ENCODE results near the gene CD200R1. TPM values are rescaled to one million over a fixed set of nuclear protein-coding genes. Genes with fewer than 3 reads are reported as not detected.

The CD200R1 gene, protein sequence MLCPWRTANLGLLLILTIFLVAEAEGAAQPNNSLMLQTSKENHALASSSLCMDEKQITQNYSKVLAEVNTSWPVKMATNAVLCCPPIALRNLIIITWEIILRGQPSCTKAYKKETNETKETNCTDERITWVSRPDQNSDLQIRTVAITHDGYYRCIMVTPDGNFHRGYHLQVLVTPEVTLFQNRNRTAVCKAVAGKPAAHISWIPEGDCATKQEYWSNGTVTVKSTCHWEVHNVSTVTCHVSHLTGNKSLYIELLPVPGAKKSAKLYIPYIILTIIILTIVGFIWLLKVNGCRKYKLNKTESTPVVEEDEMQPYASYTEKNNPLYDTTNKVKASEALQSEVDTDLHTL
- 0.18 TPM in 1 of 2 replicates, not detected in the other for total RNA-seq (2014; rRNA removed; shearing (Covaris generic))
- 0.17 and 0.25 TPM in 2 replicates for total RNA-seq (2022)
- Bru-seq, nascent RNA, result percentile 21 among the genes with signal in this experiment
- percentile 14 among the genes with signal in this experiment for BruChase-seq, experiment 1, labeled RNA remaining after a 6-hour chase
- percentile 21 among the genes with signal in this experiment for BruChase-seq, experiment 2, labeled RNA remaining after a 2-hour chase
- long read RNA-seq, result 0 reads

DNA sequence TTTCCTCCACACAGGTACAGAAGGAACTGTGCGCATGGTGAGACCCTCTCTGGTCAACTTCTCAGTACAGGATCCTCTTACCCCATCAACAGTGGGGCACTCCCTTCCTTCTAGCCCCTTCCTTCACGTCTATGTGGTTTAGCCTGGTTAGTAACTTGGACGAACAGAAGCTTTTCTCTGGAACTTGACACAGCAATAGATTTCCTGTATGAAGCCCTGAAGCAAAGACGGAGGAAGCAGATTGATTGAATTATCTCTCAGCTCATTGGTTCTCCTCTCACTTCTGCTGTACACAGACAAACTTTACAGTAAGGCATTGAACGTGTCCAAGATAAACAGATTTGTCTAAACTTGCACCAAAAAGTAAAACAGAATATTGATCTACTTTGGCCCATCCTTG, at the start of gene CD200R1:
Gene CD200R1, minus strand, starts transcription at position 210 of the 400 bp plus-strand sequence. CDS start 246 bp downstream, outside the sequence.
- DNase-seq (ENCODE audit: low spot score), result no peak

GRCh38 chr3:113021471-113021870, 46.6 kb upstream of the CD200R1 start:
- H3K27ac ChIP-seq (ENCODE audit: low read depth, low read length, poor library complexity, severe bottlenecking), result no peak overlapping the region
- H3K9me2 ChIP-seq (ENCODE audit: insufficient read depth, low read length), result no peaks in the 10 kb centered on the region
- ChIA-PET CTCF (ENCODE audit: unreplicated experiment) (no interaction called here), POLR2A (interaction anchor here (1.1 to 5.0 kb wide), 2 partner anchors 30 to 37 kb away, joined by 3 to 33 read pairs; partner anchors contain the start of gene GTPBP8)
- H3K9me3 ChIP-seq (ENCODE audit: low read length), result no peaks in the 10 kb centered on the region
- no peaks in the 10 kb centered on the region for H4K20me1 ChIP-seq (ENCODE audit: insufficient read depth, low read length)
- peaks cover 26% of the 10 kb centered on the region for H3K4me1 ChIP-seq (ENCODE audit: insufficient read depth, low read length, poor library complexity, severe bottlenecking)
- no peak for TF ChIP-seq EZH2phosphoT487 (IDR thresholded peaks at IDR 0.05; ENCODE audit: borderline replicate concordance, low read depth, low read length)
- TF ChIP-seq, protein P1, sequence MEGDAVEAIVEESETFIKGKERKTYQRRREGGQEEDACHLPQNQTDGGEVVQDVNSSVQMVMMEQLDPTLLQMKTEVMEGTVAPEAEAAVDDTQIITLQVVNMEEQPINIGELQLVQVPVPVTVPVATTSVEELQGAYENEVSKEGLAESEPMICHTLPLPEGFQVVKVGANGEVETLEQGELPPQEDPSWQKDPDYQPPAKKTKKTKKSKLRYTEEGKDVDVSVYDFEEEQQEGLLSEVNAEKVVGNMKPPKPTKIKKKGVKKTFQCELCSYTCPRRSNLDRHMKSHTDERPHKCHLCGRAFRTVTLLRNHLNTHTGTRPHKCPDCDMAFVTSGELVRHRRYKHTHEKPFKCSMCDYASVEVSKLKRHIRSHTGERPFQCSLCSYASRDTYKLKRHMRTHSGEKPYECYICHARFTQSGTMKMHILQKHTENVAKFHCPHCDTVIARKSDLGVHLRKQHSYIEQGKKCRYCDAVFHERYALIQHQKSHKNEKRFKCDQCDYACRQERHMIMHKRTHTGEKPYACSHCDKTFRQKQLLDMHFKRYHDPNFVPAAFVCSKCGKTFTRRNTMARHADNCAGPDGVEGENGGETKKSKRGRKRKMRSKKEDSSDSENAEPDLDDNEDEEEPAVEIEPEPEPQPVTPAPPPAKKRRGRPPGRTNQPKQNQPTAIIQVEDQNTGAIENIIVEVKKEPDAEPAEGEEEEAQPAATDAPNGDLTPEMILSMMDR (conservative IDR thresholded peaks at IDR 0.05; ENCODE audit: low read length), result no peak
- H3K4me3 ChIP-seq (ENCODE audit: low read depth, low read length, poor library complexity, severe bottlenecking), result no peak overlapping the region
- peaks cover 10% of the 10 kb centered on the region for H3K36me3 ChIP-seq (ENCODE audit: insufficient read depth, low read length)
- DNase-seq (ENCODE audit: low spot score), result no peak
- peaks cover 36% of the 10 kb centered on the region for H3K79me2 ChIP-seq (ENCODE audit: insufficient read depth, low read depth, low read length)
- no peak overlapping the region for H3K4me2 ChIP-seq (ENCODE audit: low read length)
- no peak overlapping the region for H2AFZ ChIP-seq (ENCODE audit: low read length)
- BruUV-seq (replicated peaks), result no TSS peak
- intact Hi-C loops (cut with micrococcal nuclease; ENCODE audit: unreplicated experiment), result no loop called here

More for the DNA sequence above, at the start of gene CD200R1:
- Histone ChIP-seq H3K36me3 (ENCODE audit: insufficient read depth, low read length) (no peaks in the 10 kb centered on the region), H3K9me2 (ENCODE audit: insufficient read depth, low read length) (no peaks in the 10 kb centered on the region), H3K27ac (ENCODE audit: low read depth, low read length, poor library complexity, severe bottlenecking) (no peak within 1 kb of the TSS), H3K4me3 (ENCODE audit: low read depth, low read length, poor library complexity, severe bottlenecking) (no peak within 1 kb of the TSS), H3K79me2 (ENCODE audit: insufficient read depth, low read depth, low read length) (no peaks in the 10 kb centered on the region), H3K9me3 (ENCODE audit: low read length) (no peaks in the 10 kb centered on the region), H3K4me2 (ENCODE audit: low read length) (peak within 1 kb of the TSS; percentile 33; the same call in 1 of the 2 replicates), H2AFZ (ENCODE audit: low read length) (peak within 1 kb of the TSS; percentile 73), H3K4me1 (ENCODE audit: insufficient read depth, low read length, poor library complexity, severe bottlenecking) (peaks cover 13% of the 10 kb centered on the region), H4K20me1 (ENCODE audit: insufficient read depth, low read length) (no peaks in the 10 kb centered on the region)
- POLR2A ChIA-PET, result interaction anchor here (0.9 to 1.6 kb wide), 3 partner anchors 151 to 240 kb away, joined by 3 to 4 read pairs (median 3); no protein-coding TSS in a partner anchor
- CTCF ChIA-PET (ENCODE audit: unreplicated experiment), result no interaction called here
- no TSS peak for BruUV-seq (replicated peaks)
- TF ChIP-seq, protein P1 (conservative IDR thresholded peaks at IDR 0.05; ENCODE audit: low read length), result no peak
- no peak for TF ChIP-seq EZH2phosphoT487 (IDR thresholded peaks at IDR 0.05; ENCODE audit: borderline replicate concordance, low read depth, low read length)
- intact Hi-C loops (cut with micrococcal nuclease; ENCODE audit: unreplicated experiment), result no loop called here
